GM21381 (cell line): ENCODE results near the gene ABHD17C.

ENCODE experiments used
- ATAC-seq: cut with Tn5 transposase; IDR thresholded peaks from one replicate; pipeline ENCODE4 v1.9.1; 2021; ENCODE audit warnings: mild to moderate bottlenecking, moderate library complexity; ENCODE audit not compliant: unreplicated experiment

Gene ABHD17C

GRCh38 chr15:80689294-80689693, 5.8 kb upstream of the ABHD17C start:
- no peak for ATAC-seq

DNA sequence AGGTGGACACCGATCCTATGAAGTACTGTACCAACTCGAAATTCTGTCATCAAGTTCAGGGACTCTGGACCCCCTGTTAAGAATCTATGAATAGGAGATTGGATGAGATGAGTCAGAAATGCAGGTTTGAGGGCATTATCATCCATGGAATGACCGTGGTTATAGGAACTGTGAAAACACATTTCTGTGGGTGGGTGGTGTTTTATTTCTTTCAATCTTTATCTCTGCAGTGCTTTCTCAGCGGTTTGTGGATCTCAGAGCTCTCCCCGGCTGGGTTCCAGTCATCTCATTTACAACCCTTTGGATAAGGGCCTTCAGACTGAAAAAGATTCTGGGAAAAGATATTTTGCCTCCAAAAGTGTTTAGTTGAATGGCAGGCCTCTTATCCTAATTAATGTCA, 5.4 kb upstream of the ABHD17C start:
- ATAC-seq: no peak

GRCh38 chr15:80691575-80691974, 3.5 kb upstream of the ABHD17C start:
- no peak for ATAC-seq

DNA sequence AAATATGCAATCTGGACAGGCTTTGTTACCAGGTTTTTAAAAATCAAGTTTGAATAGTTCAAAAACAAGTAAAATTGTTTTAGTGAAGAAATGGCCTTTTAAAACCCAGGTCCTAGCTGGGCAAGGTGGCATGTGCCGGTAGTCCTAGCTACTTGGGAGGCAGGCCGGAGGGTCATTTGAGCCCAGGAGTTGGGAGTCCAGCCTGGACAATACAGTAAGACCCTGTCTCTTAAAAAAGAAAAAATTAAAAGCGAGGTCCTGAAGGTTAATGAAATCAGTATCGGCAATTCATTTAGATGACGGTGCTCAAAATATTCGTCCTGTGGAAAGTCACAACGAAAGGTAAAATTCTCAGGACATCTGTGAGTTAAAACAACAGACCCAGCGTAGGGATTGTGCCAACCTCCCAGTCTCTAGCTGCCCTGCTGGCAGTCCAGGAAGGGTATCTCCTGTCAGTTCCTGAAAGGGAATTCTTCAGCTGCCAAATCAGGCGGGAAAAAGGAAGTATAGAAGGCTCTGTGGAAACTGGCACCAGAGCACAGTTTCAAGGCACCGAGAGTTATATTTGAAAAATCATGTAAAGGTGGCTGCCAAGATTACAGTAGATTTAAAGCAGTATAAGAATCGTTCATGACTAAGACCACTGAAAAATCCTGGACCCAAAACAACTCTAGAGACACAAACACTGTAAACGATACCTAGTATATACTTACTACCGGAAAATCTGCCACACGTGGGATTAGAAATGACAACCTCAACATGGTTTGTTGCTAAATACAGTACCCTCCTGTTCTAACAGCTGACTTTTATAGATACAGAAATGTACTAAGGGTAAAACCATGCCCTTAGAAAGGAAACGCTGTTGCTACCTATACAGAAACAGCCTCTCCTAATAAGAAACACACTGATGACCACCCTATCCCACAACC, 1.2 kb upstream of the ABHD17C start:
- ATAC-seq: no peak

GRCh38 chr15:80694611-80695098, 455 bp upstream of the ABHD17C start:
- ATAC-seq: peak; percentile 45

DNA sequence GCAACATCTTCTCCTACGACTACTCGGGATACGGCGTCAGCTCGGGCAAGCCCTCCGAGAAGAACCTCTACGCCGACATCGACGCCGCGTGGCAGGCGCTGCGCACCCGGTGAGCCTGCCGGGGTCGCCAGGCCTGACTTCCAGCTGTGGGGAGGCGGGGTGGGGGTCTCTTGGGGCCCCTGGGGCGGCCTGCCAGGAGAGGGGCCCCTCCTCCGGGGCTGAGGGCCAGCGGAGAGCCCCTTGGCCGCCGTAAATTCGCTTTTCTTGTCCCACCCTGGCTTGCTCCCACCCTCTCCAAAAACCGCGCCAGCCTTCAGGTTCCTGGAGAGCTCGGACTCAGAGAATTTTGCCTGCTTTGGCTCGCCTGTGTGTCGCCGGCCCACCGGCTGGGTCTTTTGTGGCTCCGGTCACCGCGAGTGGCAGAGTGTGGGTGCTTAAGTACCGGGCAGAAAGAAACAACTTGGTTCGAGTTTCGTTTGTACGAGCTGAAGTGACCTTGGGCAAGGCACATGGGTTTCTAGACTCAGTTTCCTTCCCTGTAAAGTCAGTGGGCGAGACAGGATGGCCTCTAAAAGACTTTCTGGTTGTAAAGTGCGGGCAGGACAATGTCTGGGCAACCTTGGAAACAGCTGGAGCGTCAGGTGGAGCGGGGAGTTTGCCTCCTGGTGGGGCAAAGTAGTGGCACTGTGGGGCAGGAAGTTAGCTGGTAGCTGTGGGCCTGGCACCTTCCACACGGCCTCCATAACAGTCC, 976 bp downstream of the ABHD17C start:
- ATAC-seq: no peak

DNA sequence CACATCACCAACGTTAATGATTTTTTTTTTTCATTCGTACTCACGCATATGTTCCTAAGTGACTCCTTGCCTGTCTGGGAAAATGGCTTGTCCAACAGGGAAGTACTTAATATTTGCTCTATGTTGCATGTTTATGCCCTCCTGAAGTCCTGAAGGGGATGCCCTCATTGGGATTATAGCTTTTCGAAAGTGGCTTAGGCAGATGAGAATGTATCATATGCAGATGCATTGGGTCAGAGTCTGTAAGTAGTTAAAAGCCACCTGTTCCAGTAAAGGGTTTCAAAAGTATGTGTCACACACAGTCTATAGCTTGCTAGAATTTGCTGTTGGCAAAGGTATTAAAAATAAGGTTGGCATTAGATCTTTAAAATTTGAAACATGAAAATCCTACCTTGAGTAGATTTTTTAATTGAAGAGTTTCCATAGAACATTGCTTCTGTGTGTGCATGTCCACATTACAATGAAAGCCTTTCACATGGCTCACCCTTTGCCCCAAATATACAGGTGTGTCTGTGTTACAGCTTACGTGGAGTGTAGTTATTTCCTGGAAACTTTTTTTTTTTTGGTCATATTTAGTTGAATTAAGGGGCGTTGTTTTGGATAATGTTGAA, 2.1 kb downstream of the ABHD17C start:
- ATAC-seq: no peak

DNA sequence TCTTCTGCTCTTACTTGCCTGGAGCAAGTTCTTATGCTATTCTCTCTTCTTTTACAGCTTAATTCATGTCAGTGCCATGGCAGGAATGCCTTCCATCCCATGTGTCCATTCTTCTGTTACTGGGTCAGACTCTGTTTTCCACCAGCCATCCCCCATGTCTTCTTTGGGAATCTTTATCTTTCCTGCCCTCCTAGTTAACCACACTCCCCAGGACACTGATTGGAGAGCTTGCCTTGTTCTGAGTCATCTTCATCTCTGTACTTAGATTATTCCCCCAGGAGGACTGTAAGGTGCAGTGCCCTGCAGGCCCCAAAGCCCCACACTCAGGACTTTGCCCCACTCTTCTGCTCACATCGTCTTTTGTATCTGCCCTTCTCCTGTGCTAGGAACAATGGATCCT, 3.6 kb downstream of the ABHD17C start:
- ATAC-seq: no peak

- no peak for ATAC-seq
Measured at GRCh38 chr15:80699981-80700380, 4.9 kb downstream of the ABHD17C start.

- no peak for ATAC-seq
Measured at GRCh38 chr15:80701676-80702311, 6.7 kb downstream of the ABHD17C start.

DNA sequence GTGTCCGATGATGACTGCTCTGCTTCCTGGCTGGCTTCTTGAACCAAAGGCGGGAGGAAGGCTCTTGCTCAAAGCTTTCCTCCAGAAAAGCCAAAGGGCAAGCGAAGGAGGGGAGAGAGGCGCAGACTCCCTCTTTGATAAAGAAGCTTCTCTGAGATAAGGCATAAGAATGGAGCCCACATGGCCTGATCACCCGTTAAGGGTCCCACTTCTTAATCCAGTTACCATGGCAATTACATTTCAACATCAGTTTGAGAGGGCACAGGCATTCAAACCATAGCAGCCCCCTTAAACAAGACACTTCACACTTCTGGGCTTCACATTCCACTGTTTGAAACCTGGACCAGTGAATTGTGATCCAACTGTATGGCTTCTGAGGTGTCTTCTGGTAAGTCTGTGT, 8.0 kb downstream of the ABHD17C start:
- ATAC-seq: no peak

DNA sequence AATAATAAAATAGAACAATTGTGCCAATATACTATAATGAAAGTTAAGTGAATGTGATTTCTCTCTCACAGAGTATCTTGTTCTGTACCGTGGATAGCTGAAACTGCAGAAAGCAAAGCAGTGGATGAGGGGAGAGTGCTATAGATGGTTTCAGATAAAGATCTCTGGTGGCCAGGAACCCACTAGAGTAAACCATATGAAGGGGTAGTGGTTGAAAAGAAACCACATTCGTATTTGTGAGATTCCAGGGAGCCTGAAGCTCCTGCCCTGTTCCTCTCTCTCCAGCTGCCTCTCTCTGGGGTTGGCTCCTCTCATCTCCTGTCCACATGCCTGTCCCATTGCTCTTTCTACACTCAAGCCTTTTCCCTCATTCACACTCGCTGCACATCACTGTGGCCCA, 8.9 kb downstream of the ABHD17C start:
- ATAC-seq: no peak

- ATAC-seq: no peak
Measured at GRCh38 chr15:80706161-80706560, 11.1 kb downstream of the ABHD17C start.

- ATAC-seq: no peak
Measured at GRCh38 chr15:80709542-80709941, 14.4 kb downstream of the ABHD17C start.

DNA sequence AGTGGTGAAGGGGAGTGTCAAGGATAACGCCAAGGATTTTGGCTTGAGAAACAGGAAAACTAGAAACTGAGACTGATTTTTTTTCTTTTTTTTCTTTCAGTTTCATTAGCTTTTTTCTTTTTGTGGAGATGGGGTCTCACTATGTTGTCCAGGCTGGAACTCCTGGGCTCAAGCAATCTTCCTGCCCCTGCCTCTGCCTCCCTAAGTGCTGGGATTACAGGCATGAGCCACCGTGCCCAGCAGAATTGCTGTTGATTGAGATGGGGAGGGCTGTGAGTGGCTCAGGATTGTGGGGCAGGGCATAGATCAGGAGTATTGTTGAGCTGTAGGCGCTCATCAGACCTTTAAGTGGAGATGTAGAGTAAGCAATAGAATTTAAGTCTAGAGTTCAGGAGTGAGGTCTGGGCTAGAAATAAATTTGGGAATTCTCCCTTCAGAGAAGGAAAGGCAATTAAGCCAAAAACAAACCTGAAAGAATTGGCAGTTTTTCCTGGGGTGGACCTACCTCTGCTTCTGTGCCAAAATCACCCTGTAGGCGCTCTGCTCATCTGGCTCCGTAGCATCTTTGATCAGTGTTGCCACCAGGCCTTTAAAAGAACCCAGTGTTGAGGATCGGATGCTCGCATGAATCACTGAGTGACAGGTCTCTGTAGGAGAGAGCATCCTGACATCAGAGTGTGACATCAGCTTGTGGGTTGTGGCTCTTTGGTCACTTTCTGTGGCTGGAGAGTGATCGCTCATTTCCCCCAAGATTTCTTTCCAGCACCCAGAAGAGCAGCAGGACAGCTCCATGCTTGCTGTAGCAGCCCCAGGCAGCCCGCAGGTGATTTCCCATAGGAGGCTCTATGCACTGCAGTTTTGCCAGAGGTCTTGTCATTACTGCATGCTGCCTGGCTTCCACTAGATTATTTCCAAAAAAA, 15.8 kb downstream of the ABHD17C start:
- peak; percentile 57 for ATAC-seq

DNA sequence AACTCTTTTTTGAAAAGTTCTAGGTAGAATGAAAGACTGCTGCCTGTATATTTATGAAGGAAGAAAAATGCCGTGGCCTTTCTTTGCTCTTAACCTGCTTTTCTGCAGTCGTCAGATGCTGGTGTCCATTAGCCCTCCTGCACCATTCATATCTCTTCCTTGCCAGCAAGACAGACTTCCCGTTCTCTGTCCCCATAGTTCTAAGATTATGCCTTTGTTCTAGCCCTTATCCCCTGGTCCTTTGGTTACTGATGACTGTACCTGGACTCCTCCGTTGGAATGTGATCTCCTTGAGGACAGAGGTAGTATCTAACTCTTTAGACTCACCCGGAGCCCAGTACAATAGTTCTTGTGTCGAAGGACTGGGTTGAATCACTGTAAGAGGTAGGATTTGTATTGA, 16.8 kb downstream of the ABHD17C start:
- ATAC-seq: no peak

DNA sequence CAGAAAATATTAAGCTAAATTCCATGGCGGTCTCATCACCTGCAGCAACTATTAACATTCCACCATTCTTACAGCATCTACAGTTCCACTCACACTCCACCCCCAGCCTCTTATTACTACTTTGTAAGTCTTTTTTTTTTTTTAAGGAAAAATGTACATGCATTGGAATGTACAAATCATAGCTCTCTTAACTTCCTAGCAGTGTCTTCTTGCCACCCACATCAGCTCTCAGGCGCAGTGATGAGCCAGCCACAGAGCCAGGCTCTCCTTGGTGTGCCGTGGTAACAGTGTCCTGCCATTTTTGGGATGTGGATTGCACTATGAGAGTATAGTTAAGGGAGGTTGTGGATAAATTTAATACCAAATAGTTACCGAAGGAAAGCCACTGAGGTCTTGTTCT, 17.8 kb downstream of the ABHD17C start:
- ATAC-seq: no peak

DNA sequence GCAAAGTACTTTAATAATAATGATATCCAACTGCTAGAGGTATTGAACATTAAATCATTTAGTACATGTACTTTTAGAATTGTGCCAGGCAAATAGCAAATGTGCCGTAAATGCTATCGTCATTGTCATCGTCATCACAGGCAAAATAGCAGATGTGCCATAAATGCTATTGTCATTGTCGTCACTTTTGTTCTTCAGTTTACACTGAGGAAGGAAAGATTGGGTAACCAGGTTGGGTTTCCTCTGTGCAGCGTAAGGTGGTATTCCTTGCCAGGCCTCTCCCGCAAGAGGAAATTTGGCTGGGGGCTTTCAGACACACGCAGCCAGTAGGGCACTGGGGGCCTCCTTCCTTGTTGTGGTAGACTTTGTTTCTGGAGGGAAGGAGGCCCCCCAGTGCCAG, 26.4 kb downstream of the ABHD17C start:
- ATAC-seq: no peak

DNA sequence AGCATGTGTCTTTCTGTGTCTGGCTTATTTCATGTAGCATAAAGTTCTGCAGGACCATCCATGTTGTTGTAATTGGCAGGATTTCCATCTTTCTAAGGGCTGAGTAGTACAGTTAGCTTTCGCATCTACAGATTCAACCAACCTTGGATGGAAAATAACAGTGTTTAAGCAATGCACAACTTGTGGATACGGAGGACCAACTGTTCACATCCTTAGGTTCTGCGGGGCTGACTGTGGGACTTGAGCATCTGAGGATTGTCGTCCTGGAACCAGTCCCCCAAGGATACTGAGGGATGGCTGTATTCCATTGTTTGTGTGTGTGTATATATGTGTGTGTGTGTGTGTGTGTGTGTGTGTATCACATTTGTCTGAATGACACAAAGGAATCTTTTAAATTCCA, 27.7 kb downstream of the ABHD17C start:
- no peak for ATAC-seq

DNA sequence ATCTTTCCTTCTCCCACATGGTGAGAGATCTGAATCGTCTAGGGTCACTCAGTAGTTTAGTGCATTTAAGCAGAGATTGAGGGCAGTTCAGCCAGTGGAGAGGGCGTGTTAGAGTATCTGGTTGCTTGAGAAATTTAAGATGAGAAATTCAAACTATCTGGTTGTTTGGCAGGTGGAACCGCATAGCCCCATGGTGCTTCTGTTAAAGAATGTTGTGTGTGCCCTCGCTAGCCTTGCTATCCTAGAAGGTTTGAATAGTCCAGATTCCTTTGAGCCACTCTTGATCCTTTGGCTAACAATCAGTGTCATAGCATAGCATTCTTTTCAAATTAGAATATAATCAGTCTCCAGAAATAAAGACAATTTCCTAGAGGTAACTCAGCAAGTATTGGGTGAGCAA, 32.1 kb downstream of the ABHD17C start:
- ATAC-seq: no peak
